OCI-LY1 (cell line): Measurements from ENCODE around the gene PIK3C2G.

Source experiments
- H2AFZ ChIP-seq: fragments of 200-600 bp; sonication (generic), shearing (Covaris generic); 2 replicates; pipeline ENCODE4 v1.6.0; 2014; ENCODE audit warnings: antibody characterized with exemption, mild to moderate bottlenecking, low read length
- H3F3A ChIP-seq: fragments of 200-600 bp; sonication (generic), shearing (Covaris generic); 2 replicates; pipeline ENCODE4 v1.6.0; 2014; ENCODE audit warnings: mild to moderate bottlenecking, antibody characterized with exemption, low read length, moderate library complexity; ENCODE audit not compliant: insufficient read depth
- H3K27ac ChIP-seq: fragments of 200-600 bp; sonication (generic); 2 replicates; pipeline ENCODE4 v1.5.1; 2014; ENCODE audit warnings: low read length, mixed run types, mild to moderate bottlenecking, low read depth; ENCODE audit not compliant: poor library complexity, severe bottlenecking
- H3K27me3 ChIP-seq: fragments of 200-600 bp; sonication (generic); 2 replicates; pipeline ENCODE4 v1.6.0; 2014; ENCODE audit warnings: antibody characterized with exemption, mild to moderate bottlenecking, low read length, moderate library complexity; ENCODE audit not compliant: insufficient read depth
- H3K36me3 ChIP-seq: fragments of 200-600 bp; sonication (generic); 2 replicates; pipeline ENCODE4 v1.6.1; 2014; ENCODE audit warnings: mild to moderate bottlenecking, antibody characterized with exemption, low read length, moderate library complexity, mixed read lengths; ENCODE audit not compliant: insufficient read depth
- H3K4me1 ChIP-seq: fragments of 200-600 bp; sonication (generic); 2 replicates; pipeline ENCODE4 v1.5.1; 2014; ENCODE audit warnings: mild to moderate bottlenecking, low read length, moderate library complexity; ENCODE audit not compliant: insufficient read depth, severe bottlenecking
- H3K4me2 ChIP-seq: fragments of 200-600 bp; sonication (generic), shearing (Covaris generic); 2 replicates; pipeline ENCODE4 v1.6.1; 2014; ENCODE audit warnings: low read length
- H3K4me3 ChIP-seq: fragments of 200-600 bp; sonication (generic); 2 replicates; pipeline ENCODE4 v1.5.1; 2014; ENCODE audit warnings: low read length, low read depth, mild to moderate bottlenecking, mixed read lengths; ENCODE audit not compliant: poor library complexity, severe bottlenecking
- H3K79me2 ChIP-seq: fragments of 200-600 bp; shearing (Covaris generic); 2 replicates; pipeline ENCODE4 v1.6.1; 2016; ENCODE audit warnings: mixed run types, low read length, mixed read lengths; ENCODE audit not compliant: insufficient read depth
- H3K9ac ChIP-seq: fragments of 200-600 bp; sonication (generic), shearing (Covaris generic); 2 replicates; pipeline ENCODE4 v1.6.1; 2014; ENCODE audit warnings: mild to moderate bottlenecking, low read length, mixed read lengths
- H3K9me2 ChIP-seq: fragments of 200-600 bp; sonication (generic), shearing (Covaris generic); 2 replicates; pipeline ENCODE4 v1.6.1; 2014; ENCODE audit warnings: low read depth, mild to moderate bottlenecking, low read length, mixed read lengths
- H3K9me3 ChIP-seq: fragments of 200-600 bp; shearing (Covaris generic); 2 replicates; pipeline ENCODE4 v1.6.1; 2014; ENCODE audit warnings: low read length, mixed read lengths
- H4K20me1 ChIP-seq: fragments of 200-600 bp; sonication (generic), shearing (Covaris generic); 2 replicates; pipeline ENCODE4 v1.6.0; 2016; ENCODE audit warnings: mild to moderate bottlenecking, low read length; ENCODE audit not compliant: insufficient read depth
- EZH2 ChIP-seq: fragments of 200-600 bp; sonication (generic), shearing (Covaris generic); IDR thresholded peaks from 2 replicates; pipeline ENCODE4 v1.8.0; 2017; ENCODE audit warnings: borderline replicate concordance, mixed run types, mild to moderate bottlenecking, antibody characterized with exemption, low read length, moderate library complexity, mixed read lengths
- TF ChIP-seq, protein P1 (sequence below): fragments of 200-600 bp; sonication (generic), shearing (Covaris generic); IDR thresholded peaks from 2 replicates; pipeline ENCODE4 v1.5.1; 2017; ENCODE audit warnings: mild to moderate bottlenecking, antibody characterized with exemption, low read length, moderate library complexity, mixed read lengths

Gene PIK3C2G

GRCh38 chr12:18620986-18621385 is 359.7 kb downstream of the PIK3C2G start:
- Histone ChIP-seq H3K4me3 (no peak overlapping the region), H3K4me2 (no peak overlapping the region), H4K20me1 (no peaks in the 10 kb centered on the region), H3K9me2 (no peaks in the 10 kb centered on the region), H3K79me2 (no peaks in the 10 kb centered on the region), H3F3A (no peaks in the 10 kb centered on the region), H3K27me3 (no peaks in the 10 kb centered on the region), H3K9me3 (no peaks in the 10 kb centered on the region), H2AFZ (no peak overlapping the region), H3K4me1 (no peaks in the 10 kb centered on the region), H3K27ac (no peak overlapping the region), H3K36me3 (no peaks in the 10 kb centered on the region), H3K9ac (no peak overlapping the region)
- TF ChIP-seq, protein P1, sequence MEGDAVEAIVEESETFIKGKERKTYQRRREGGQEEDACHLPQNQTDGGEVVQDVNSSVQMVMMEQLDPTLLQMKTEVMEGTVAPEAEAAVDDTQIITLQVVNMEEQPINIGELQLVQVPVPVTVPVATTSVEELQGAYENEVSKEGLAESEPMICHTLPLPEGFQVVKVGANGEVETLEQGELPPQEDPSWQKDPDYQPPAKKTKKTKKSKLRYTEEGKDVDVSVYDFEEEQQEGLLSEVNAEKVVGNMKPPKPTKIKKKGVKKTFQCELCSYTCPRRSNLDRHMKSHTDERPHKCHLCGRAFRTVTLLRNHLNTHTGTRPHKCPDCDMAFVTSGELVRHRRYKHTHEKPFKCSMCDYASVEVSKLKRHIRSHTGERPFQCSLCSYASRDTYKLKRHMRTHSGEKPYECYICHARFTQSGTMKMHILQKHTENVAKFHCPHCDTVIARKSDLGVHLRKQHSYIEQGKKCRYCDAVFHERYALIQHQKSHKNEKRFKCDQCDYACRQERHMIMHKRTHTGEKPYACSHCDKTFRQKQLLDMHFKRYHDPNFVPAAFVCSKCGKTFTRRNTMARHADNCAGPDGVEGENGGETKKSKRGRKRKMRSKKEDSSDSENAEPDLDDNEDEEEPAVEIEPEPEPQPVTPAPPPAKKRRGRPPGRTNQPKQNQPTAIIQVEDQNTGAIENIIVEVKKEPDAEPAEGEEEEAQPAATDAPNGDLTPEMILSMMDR, result no peak
- no peak for TF ChIP-seq EZH2

DNA sequence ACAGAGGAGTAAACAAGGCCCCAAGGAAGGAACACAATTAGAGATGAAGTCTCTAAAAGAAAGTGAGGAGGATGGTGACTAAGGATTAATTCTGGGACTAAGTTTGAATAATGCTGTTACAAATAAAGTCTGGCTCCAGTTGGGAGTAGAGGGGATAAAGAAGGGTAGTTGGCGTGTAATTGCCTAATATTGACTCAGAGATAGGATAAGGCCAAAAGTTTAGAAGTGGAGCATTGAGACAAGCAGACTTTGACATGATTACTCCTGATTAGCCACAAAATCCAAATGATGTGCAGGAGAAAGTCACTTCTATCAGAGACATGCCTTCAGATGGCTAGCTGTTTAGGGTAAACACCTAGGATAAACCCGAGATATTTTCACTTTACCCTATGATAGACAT is 368.1 kb downstream of the PIK3C2G start:
- Histone ChIP-seq H3K79me2 (no peaks in the 10 kb centered on the region), H2AFZ (no peak overlapping the region), H3K27ac (no peak overlapping the region), H4K20me1 (no peaks in the 10 kb centered on the region), H3K9ac (no peak overlapping the region), H3K9me3 (no peaks in the 10 kb centered on the region), H3K36me3 (no peaks in the 10 kb centered on the region), H3K9me2 (no peaks in the 10 kb centered on the region), H3K4me2 (no peak overlapping the region), H3K27me3 (no peaks in the 10 kb centered on the region), H3F3A (no peaks in the 10 kb centered on the region), H3K4me3 (no peak overlapping the region), H3K4me1 (no peaks in the 10 kb centered on the region)
- TF ChIP-seq, protein P1, result no peak
- no peak for TF ChIP-seq EZH2

- no peak overlapping the region for H3K27ac ChIP-seq
- H3K4me3 ChIP-seq, result no peak overlapping the region
- H3F3A ChIP-seq, result no peaks in the 10 kb centered on the region
- no peaks in the 10 kb centered on the region for H3K4me1 ChIP-seq
- H3K9me2 ChIP-seq, result no peaks in the 10 kb centered on the region
- H3K79me2 ChIP-seq, result no peaks in the 10 kb centered on the region
- no peaks in the 10 kb centered on the region for H3K36me3 ChIP-seq
- H3K4me2 ChIP-seq, result no peak overlapping the region
- no peaks in the 10 kb centered on the region for H3K27me3 ChIP-seq
- no peak overlapping the region for H2AFZ ChIP-seq
- TF ChIP-seq, protein P1, result no peak
- TF ChIP-seq EZH2, result no peak
- no peaks in the 10 kb centered on the region for H4K20me1 ChIP-seq
- H3K9me3 ChIP-seq, result no peaks in the 10 kb centered on the region
- no peak overlapping the region for H3K9ac ChIP-seq
Measured at GRCh38 chr12:18629916-18630315, 368.6 kb downstream of the PIK3C2G start.
